Activated T-helper 1 cell treated with anti-CD3 and anti-CD28 coated beads, Interleukin-2, amount 50 U/mL, for 16 hours (primary cell): ENCODE results near the gene FAM184B.

Experiments
- DNase-seq, 2 donors: peaks; one replicate each; pipeline ENCODE4 v3.0.0-alpha.2; 2020; ENCODE audit warnings: low read depth in 1 of 2, low spot score in 1 of 2

FAM184B gene

DNA sequence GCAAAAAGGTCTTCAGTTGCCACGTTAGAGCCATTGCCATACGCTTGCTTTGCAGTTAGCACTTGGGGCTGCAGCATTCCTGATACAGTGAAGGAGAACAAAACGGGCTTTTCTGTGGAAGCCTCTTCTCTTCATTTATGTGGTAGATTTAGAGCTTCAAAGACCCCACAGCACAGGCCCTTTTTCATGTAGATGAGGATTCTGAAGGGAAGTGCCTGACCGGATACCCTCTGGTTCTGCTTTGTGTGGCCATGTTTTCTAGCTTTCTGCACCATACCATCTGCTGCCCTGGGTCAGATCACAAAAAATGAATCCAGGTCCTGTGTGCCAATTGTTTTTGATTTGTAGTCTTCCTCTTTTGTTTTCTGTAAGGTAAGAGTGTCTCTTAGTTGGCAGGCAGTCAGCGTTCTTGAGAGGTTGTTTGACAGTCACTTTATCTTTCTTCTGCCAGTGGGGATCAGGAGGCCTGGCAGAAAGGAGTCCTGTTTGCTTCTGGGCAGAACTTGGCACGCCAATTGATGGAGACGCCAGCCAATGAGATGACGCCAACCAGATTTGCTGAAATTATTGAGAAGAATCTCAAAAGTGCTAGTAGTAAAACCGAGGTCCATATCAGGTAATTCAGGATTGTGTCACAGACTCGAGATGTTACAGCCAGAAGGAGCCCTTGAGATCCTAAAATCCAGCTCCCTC is 196.8 kb downstream of the FAM184B start:
- no peak for DNase-seq

DNA sequence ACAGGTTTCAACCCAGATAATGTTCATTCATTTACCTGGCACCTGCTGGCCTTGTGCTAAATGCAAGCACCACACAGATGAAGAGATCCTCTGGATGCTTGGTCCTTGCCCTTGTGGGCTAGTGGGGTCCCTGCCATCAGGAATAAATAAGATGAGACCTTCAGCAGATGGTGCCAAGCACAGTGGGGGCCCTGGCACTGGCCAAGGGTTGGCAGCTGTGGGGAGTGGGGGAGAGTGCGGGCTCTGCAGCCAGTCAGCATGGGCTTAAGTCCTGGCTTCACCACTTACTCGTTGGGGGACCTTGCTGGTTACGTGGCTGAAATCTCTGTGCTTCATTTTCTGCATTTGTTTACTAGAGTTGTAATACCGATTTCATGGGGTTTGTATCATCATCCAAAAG is 197.5 kb downstream of the FAM184B start:
- DNase-seq, result no peak

DNA sequence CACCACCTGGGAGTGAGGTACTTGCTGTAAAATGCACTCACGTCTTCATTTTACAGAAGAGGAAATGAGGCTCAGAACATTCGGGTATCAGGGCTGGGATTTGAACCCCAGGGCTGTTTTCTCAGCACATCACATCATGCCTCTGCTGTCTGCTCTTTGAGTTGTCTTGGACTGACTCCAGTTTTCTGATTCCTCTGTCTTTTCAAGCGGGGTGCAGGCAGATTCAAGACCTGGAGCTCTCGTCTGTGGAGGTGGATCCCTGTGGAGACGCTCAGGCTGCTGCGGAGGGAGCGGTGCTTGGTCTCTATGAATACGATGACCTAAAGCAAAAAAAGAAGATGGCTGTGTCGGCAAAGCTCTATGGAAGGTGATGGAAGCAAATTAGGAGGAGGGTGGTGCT is 198.1 kb downstream of the FAM184B start:
- no peak for DNase-seq

GRCh38 chr4:17580969-17581368 is 200.5 kb downstream of the FAM184B start:
- DNase-seq, result no peak
